GM19025 (cell line): ENCODE results near the gene NRIP1.

Source experiments
- ATAC-seq: cut with Tn5 transposase; IDR thresholded peaks from one replicate; pipeline ENCODE4 v1.9.1; 2021; ENCODE audit warnings: mild to moderate bottlenecking, low read depth, moderate library complexity; ENCODE audit not compliant: unreplicated experiment

NRIP1 gene

GRCh38 chr21:14987370-14988170 lies 77.2 kb downstream of the NRIP1 start:
- no peak for ATAC-seq

- ATAC-seq = no peak
These were observed 79.5 kb downstream of the NRIP1 start for GRCh38 chr21:14985306-14985705.

- ATAC-seq = no peak
These were observed 82.5 kb downstream of the NRIP1 start for GRCh38 chr21:14982336-14982735.

DNA sequence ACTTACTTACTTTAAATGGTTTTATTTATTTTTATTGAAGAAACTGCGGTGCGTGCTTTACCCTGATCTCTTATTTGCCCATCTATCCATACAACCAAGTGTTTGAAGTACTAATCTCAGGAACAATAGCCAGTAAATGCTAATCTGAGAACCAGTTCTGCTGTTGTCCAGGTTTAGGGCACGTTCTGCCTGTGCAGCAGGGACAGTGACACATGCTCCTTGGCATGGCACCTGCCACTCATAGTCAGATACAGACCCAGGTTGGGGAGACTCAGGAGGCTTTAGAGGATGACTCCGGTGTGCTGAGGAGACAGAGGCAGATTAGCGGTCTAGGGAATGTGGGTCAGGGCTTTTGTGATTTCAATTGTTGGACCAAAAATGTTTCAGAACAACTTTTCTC lies 83.6 kb downstream of the NRIP1 start:
- no peak for ATAC-seq

- ATAC-seq = no peak
These were observed 85.5 kb downstream of the NRIP1 start for GRCh38 chr21:14979264-14979663.

DNA sequence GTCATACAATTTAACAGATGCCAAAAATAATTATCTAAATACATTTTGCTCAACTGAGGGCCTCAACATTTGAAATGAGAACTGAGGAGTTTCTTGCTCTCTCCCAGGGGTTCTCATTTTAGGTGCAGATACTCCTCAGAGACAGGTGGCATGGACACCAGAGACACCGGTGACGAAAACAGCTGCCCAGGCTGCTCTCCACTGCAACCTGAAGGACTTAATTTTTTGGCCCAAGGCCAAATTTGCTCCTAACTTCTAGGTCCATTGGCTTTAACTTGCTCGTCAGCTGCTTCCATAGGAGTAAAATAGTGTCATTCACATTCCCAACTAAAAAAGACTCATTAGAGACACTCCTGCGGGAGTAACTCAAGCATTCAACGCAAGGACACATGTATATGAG lies 87.0 kb downstream of the NRIP1 start:
- no peak for ATAC-seq

DNA sequence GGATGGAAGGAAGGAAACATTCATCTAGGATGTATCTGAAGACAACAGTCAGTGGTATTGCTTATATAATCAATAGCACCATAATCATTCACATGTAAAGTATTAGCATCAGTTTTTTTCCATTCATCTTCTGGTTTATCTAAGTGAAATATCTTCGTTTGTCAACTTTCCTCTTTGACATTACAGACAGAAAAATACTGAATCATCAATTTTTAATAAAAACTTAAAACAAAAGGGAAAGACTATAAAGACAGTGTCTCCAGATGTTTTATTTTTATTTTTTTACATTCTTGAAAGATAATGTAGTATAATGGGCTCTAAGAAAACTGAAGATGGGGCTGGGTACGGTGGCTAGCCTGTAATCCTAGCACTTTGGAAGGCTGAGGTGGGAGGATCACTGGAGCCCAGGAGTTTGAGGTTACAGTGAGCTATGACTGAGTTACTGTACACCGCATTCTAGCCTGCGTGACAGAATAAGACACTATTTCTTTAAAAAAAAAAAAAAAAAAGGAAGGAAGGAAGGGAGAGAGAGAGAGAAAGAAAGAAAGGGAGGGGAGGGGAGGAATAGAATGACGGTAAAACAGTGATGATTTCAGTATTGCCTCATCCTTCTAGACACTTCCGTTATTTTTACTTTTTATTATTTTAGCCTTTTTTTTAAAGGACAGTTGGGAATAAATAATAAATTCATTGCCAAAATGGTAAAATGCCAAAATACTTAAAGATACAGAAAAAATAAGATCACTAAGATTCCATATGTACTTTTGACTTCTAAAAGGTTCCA lies 89.5 kb downstream of the NRIP1 start:
- ATAC-seq = no peak

DNA sequence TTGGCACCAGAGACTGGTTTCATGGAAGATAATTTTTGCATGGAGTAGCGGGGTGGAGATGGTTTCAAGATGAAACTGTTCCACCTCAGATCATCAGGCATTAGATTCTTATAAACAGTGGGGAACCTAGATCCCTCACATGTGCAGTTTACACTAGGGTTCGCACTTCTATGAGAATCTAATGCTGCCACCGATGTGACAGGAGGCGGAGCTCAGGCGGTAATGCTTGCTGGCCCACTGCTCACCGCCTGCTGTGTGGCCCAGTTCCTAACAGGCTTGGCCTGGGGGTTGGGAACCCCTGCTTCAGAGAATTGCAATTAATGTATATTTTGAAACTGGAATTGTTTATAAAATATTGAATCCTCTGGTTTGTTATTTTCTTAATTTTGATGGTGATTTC lies 92.1 kb downstream of the NRIP1 start:
- no peak for ATAC-seq

- no peak for ATAC-seq
These were observed 96.0 kb downstream of the NRIP1 start for GRCh38 chr21:14968821-14969220.

GRCh38 chr21:14968029-14968428 lies 96.8 kb downstream of the NRIP1 start:
- ATAC-seq = no peak

GRCh38 chr21:14964621-14965020 lies 100.2 kb downstream of the NRIP1 start:
- ATAC-seq = no peak

DNA sequence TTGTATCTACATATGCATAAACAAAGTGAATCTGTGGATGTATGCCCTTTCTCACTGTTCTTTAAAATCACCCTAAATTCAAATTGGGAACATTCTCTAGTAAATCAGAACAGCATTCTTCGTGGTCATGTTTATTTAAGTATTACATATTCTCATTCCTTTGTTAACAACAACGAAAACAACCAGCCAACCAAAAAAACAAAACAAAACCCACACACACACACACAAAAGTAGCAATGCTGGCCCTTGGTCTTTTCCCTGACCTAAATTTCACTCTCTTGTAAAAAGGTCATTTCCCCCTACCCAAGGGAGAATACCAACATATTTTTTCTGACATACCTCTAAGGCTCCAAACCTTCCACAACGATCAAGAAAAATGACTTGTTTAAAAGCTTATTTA lies 102.6 kb downstream of the NRIP1 start:
- no peak for ATAC-seq

DNA sequence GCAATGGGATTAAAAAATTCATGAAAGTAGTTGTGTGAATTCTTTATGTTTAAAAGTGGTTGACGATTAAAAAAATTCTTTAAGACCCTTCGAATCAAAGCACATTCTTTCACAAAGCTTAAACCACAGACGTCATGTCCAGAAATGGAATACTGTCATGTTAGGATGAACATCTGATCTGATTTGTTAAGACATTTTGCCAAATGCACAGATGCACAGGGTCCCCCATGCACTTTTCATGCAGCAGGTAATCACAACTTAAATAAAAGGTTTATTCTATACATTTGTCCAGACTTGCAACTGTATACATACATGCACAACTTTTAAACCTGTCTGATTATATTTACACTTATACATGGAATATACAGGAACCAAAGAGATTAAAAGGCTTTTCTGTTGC lies 103.3 kb downstream of the NRIP1 start:
- ATAC-seq = no peak

GRCh38 chr21:14959343-14959742 lies 105.5 kb downstream of the NRIP1 start:
- ATAC-seq = no peak

GRCh38 chr21:14957836-14958235 lies 107.0 kb downstream of the NRIP1 start:
- ATAC-seq = no peak

GRCh38 chr21:14956807-14957206 lies 108.0 kb downstream of the NRIP1 start:
- ATAC-seq = no peak

- no peak for ATAC-seq
These were observed 108.8 kb downstream of the NRIP1 start for GRCh38 chr21:14955936-14956520.

DNA sequence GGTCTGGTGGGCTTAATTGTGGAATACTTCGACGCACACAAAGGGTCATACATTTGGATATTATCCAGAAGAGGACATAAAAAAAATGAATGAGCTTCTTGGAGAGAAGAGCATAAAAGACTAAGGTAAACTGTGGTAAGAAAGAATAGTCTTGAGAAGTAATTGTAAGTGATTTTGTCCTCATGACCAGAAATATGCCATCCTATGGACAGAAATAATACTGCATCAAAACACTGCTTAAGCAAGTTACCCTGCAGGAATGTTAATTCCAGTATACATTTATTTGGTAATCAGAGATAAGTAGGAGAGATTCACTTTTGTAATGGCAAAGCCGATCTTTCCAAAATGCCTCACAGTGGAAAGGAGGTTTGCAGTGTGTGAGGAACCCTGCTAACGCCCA lies 111.9 kb downstream of the NRIP1 start:
- no peak for ATAC-seq

GRCh38 chr21:14949603-14950002 lies 115.2 kb downstream of the NRIP1 start:
- no peak for ATAC-seq

- ATAC-seq = no peak
These were observed 117.1 kb downstream of the NRIP1 start for GRCh38 chr21:14947613-14948160.

DNA sequence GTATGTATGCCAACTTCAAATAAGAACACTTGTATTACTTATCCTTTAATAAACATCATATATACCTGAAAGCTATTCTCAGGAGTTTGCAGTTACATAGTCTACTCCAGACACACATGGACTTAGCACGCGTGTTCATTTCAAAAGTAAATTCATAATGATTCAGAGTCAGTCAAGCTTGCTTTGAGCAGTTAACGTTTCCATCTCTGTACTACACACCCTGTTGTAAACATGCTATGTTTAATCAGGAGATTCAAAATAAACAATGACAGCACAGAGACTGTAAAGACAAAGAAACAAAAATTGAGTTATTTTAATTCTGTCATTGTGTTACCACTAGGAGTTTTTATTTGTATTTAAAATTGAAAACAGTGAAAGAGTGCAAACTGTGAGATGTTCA lies 119.6 kb downstream of the NRIP1 start:
- ATAC-seq = no peak
